Stimulated activated naive CD8-positive, alpha-beta T cell treated with anti-CD3 and anti-CD28 coated beads, Interleukin-15, amount 100 ng/mL, for 72 hours (primary cell): ENCODE measurements around the gene CDH11.

Experiments
- ATAC-seq: fragments of 150-1000 bp; cut with Tn5 transposase; 2 replicates; pipeline ENCODE4 v1.10.0; 2021; ENCODE audit warnings: mild to moderate bottlenecking, moderate library complexity
- DNase-seq, 2 donors: peaks; one replicate each; pipeline ENCODE4 v3.0.0; 2021 to 2022
- H3K27ac Mint-ChIP-seq, 2 donors: one replicate each; pipeline ENCODE4 v1.8.0; 2022; ENCODE audit warnings: mild to moderate bottlenecking in 2 of 2, mixed read lengths in 2 of 2, moderate library complexity in 2 of 2
- H3K27me3 Mint-ChIP-seq: one replicate; pipeline ENCODE4 v1.8.0; 2022; ENCODE audit warnings: mixed read lengths
- H3K4me1 Mint-ChIP-seq: one replicate; pipeline ENCODE4 v1.8.0; 2022; ENCODE audit warnings: mild to moderate bottlenecking, mixed read lengths
- H3K4me3 Mint-ChIP-seq, 2 donors: one replicate each; pipeline ENCODE4 v1.8.0; 2022; ENCODE audit warnings: mild to moderate bottlenecking in 2 of 2, mixed read lengths in 2 of 2, moderate library complexity in 1 of 2
- H3K9me3 Mint-ChIP-seq, 2 donors: one replicate each; pipeline ENCODE4 v1.8.0; 2022; ENCODE audit warnings: mixed read lengths in 2 of 2

The CDH11 gene

DNA sequence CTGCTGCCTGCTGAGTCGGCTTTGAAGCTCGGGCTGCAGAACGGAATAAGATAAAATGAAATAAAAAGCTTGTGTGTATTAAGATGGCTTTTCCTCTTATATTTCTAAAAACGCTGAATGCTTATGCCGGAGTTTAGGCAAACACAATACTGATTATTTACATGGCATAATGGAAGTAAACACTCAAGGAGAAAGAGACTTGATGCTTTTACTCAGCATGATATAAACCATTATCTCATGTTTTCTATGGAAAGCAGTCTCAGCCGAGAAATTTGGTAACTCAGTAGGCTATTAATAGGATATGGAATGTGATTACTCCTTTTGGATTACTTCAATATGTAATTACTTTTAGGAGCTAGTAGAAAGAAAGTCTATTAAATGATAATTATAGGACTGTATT lies 153.3 kb downstream of the CDH11 start:
- H3K4me3 Mint-ChIP-seq, result no peak overlapping the region
- no peak overlapping the region for H3K27ac Mint-ChIP-seq
- no peaks in the 10 kb centered on the region for H3K4me1 Mint-ChIP-seq
- H3K27me3 Mint-ChIP-seq, result no peaks in the 10 kb centered on the region
- ATAC-seq, result no peak
- no peaks in the 10 kb centered on the region for H3K9me3 Mint-ChIP-seq
- DNase-seq, result no peak

DNA sequence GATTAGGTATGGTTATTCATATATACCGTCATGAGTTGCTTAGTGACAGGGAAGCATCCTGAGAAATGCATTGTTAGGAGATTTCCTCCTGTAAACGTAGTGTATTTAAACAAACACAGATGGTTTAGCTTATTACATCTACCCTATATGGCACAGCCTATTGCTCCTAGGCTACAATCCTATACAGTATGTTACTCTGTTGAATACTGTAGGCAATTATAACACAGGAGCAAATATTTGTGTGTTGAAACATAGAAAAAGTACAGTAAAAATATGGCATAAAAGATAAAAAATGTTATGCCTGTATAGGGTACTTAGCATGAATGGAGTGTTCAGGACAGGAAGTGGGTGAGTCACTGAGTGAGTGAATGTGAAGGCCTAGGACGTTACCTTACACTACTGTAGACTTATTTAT lies 157.7 kb downstream of the CDH11 start:
- ATAC-seq (no peak), DNase-seq (no peak)
- Mint-ChIP-seq H3K4me3 (no peak overlapping the region), H3K9me3 (peaks cover 0 to 13% of the 10 kb centered on the region in 2 donors), H3K27ac (no peak overlapping the region), H3K27me3 (no peaks in the 10 kb centered on the region), H3K4me1 (no peaks in the 10 kb centered on the region)

DNA sequence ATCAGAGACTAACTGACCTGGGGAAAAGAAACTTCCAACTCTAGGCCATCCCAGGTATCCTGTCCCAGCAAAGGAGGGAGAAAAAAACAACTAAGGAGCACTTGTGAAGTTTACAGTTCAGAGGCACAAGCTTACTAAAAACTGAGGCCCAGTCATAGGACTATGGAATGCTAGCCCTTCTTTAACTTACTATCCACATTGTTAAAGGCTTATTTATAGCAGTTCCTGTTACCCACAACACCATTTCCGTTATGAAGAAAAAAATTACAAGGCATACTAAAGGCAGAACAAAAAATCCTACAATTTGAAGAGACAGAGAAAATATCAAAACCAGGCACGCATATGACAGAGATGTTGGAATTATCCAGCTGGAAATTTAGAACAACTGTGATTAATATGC lies 159.1 kb downstream of the CDH11 start:
- H3K9me3 Mint-ChIP-seq, result peaks cover 3 to 19% of the 10 kb centered on the region in 2 donors
- ATAC-seq, result no peak
- H3K4me3 Mint-ChIP-seq, result no peak overlapping the region
- H3K27ac Mint-ChIP-seq, result no peak overlapping the region
- H3K27me3 Mint-ChIP-seq, result no peaks in the 10 kb centered on the region
- no peaks in the 10 kb centered on the region for H3K4me1 Mint-ChIP-seq
- DNase-seq, result no peak

DNA sequence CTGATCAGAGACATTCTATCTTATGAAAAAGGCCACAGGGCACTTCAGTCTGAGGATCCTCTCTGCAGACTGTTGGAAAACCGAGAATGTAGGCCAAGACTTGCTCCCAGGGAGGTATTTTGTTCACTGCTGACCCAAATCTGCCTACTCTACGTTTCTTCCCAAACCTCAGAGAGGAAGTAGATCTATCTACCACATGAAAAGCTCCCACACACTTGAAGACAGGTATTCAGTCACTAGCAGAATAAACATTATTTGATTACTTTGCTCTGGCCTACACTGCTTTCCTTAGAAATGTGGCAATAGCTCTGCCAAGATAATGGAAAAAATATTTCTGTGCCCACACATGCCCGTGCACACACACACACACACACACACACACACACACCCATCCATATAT lies 164.6 kb downstream of the CDH11 start:
- H3K4me1 Mint-ChIP-seq, result no peaks in the 10 kb centered on the region
- DNase-seq (no peak), ATAC-seq (no peak)
- no peak overlapping the region for H3K4me3 Mint-ChIP-seq
- peaks cover 3 to 21% of the 10 kb centered on the region in 2 donors for H3K9me3 Mint-ChIP-seq
- H3K27me3 Mint-ChIP-seq, result no peaks in the 10 kb centered on the region
- no peak overlapping the region for H3K27ac Mint-ChIP-seq

DNA sequence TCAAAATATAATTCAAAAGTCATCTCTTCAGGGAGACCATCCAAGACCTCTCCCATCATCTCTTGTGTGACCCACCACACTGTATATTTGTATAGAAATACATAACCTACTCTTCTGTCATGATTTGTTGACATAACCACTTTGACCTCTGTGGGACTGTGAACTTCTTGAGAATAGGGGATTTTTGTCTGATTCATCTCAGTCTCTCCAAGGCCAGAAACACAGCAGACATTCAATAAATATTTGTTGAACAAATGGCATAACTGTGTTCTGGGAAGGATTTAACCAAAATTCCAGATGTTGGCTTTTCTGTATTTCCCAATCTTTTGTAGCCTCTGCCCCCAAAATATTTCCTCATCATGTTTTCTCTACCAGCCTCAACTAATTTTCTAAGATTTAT lies 169.7 kb downstream of the CDH11 start:
- H3K9me3 Mint-ChIP-seq, result peaks cover 8 to 23% of the 10 kb centered on the region in 2 donors
- H3K4me3 Mint-ChIP-seq, result no peak overlapping the region
- H3K27me3 Mint-ChIP-seq, result no peaks in the 10 kb centered on the region
- ATAC-seq (no peak), DNase-seq (no peak)
- no peaks in the 10 kb centered on the region for H3K4me1 Mint-ChIP-seq
- H3K27ac Mint-ChIP-seq, result no peak overlapping the region

DNA sequence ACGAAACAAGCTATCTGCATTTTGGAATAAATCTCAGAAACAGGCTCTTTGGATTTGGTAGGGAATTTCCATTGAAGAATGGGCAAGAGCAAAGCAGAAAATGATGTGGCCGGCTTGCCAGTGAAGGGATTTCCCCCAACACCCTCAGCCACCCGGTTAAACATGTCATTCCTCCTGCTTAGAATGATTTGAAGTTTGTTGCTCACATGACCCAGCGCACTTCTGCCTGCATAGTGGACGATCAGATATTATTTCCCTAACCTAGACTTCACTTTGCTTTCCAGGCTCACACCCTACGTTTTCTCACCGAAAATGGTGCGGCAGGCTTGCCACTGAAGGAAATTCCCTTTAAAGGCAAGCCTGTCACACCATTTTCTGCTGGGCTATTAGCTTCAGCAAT lies 170.7 kb downstream of the CDH11 start:
- ATAC-seq (no peak), DNase-seq (no peak)
- no peak overlapping the region for H3K27ac Mint-ChIP-seq
- H3K4me3 Mint-ChIP-seq, result no peak overlapping the region
- H3K4me1 Mint-ChIP-seq, result no peaks in the 10 kb centered on the region
- peaks cover 8 to 23% of the 10 kb centered on the region in 2 donors for H3K9me3 Mint-ChIP-seq
- no peaks in the 10 kb centered on the region for H3K27me3 Mint-ChIP-seq

DNA sequence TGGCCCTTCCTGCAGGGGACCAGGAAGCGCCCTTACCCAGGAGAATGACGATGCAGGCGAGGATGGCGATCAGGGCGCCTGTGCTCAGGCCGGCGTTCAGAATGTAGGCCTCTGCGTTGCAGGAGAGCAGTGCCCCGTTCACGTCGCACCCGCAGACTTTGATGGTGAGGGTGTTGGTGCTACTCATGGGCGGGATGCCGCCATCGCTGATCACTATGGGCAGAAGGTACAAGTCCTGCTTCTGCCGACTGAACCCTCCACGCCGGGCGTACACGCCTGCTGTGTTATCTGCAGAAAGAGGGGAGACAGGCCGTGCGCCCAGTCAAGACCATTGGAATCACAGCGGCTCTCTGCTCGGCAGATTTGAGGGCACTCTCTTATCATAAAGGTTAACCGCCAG lies 171.1 kb downstream of the CDH11 start:
- ATAC-seq (no peak), DNase-seq (no peak)
- Mint-ChIP-seq H3K27me3 (no peaks in the 10 kb centered on the region), H3K9me3 (peaks cover 8 to 23% of the 10 kb centered on the region in 2 donors), H3K27ac (no peak overlapping the region), H3K4me1 (no peaks in the 10 kb centered on the region), H3K4me3 (no peak overlapping the region)

DNA sequence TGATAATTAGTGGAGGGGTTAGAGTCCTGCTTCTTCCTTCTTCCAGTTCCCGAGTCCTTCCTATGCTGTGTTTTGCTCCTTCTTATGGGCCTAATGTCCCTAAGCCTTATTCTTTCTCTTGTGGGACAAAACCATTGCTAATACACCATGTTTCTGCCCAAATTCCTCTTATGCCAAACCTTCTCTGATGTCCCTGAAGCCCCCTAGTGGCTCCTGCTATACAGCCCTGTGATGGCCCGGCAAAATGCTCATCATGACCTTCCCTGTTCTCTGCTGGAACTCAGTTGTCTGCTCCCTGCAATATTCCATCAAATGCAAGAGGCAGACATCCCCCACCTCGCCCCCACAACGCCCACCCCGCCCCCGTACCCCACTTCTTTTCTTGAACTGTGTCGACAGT lies 171.6 kb downstream of the CDH11 start:
- DNase-seq (no peak), ATAC-seq (no peak)
- Mint-ChIP-seq H3K27me3 (no peaks in the 10 kb centered on the region), H3K4me3 (no peak overlapping the region), H3K27ac (peak overlapping the region in 1 of 2 donors; percentile 9), H3K9me3 (peaks cover 8 to 23% of the 10 kb centered on the region in 2 donors), H3K4me1 (no peaks in the 10 kb centered on the region)

DNA sequence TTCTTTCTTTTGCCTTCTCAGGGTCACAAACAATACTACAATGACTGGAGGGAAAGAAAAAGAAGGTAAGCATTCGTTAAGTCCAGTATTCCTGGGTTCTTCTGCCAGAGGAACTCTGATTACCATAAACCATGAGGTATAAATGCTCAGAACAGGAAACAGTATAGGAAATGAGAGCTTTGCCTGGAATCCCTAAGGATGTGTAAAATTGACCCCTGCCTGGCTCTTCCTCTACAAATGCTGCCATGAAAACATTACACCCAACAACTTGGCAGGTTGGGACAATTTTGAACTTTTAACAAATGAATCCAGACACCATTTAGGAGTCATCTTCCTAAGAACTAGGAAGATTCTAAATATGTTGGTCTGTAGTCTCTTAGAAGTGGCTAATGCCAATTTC lies 173.8 kb downstream of the CDH11 start:
- Mint-ChIP-seq H3K27ac (no peak overlapping the region), H3K4me3 (no peak overlapping the region), H3K4me1 (no peaks in the 10 kb centered on the region), H3K27me3 (no peaks in the 10 kb centered on the region), H3K9me3 (peaks cover 24 to 43% of the 10 kb centered on the region in 2 donors)
- DNase-seq (no peak), ATAC-seq (no peak)

DNA sequence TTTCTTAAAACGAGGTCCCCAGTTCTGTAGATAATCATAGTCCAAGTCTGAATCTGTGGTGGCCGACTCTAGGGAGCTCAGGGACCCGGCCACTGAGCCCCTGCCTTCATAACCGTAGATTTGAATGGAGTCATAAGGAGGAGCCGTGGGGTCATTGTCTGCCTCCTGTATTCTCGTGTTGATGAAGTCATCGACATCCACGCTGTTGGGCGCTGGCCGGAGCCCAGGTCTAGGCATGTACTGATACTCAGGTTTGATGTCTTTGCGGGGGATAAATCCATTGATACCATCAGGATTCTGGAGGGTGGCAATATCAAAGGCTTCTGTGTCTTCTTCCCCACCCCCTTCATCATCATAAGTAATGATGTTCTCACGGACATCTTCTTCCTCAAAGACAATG lies 174.2 kb downstream of the CDH11 start:
- Mint-ChIP-seq H3K4me1 (no peaks in the 10 kb centered on the region), H3K27me3 (no peaks in the 10 kb centered on the region), H3K9me3 (peaks cover 24 to 44% of the 10 kb centered on the region in 2 donors), H3K4me3 (no peak overlapping the region), H3K27ac (no peak overlapping the region)
- no peak for ATAC-seq
- no peak for DNase-seq

DNA sequence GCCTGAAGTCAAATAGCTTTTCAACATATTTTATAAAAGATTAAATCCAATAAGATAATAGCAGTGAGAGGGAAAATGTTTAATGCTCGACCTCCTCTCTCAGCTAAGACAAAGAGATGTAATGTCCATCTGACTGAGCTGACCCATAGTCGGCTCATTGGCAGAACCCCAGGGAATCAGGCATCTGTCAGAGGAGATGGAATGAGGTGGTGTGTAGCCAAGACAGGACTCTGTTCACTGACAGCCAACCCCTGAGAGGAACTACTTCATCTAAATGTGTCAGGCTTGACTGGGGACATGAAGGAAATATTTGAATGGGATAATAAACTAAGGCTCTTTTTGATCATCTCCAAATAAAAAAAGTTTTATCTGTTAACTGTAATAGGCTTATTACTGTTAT lies 188.0 kb downstream of the CDH11 start:
- no peaks in the 10 kb centered on the region for H3K4me1 Mint-ChIP-seq
- DNase-seq (no peak), ATAC-seq (no peak)
- H3K27me3 Mint-ChIP-seq, result no peaks in the 10 kb centered on the region
- peaks cover 11 to 15% of the 10 kb centered on the region in 2 donors for H3K9me3 Mint-ChIP-seq
- H3K27ac Mint-ChIP-seq, result no peak overlapping the region
- H3K4me3 Mint-ChIP-seq, result no peak overlapping the region

DNA sequence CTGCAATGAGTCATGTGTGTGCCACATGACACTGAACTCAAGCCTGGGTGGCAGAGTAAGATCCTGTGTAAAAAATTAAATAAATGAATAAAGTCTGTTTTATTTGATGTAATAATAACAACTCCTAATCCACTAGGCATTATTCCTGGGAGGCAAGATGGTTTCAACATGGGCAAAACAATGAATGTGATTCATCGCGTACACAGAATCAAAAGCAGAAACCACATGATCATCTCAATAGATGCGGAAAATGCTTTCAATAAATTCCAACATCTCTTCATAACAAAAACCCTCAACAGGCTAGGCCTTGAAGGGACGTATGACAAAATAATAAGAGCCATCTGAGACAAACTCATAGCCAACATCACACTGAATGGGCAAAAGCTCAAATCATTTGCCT lies 195.4 kb downstream of the CDH11 start:
- DNase-seq, result no peak
- no peak overlapping the region for H3K4me3 Mint-ChIP-seq
- H3K9me3 Mint-ChIP-seq, result peaks cover 14 to 26% of the 10 kb centered on the region in 2 donors
- ATAC-seq, result no peak
- no peak overlapping the region for H3K27ac Mint-ChIP-seq
- H3K27me3 Mint-ChIP-seq, result no peaks in the 10 kb centered on the region
- no peaks in the 10 kb centered on the region for H3K4me1 Mint-ChIP-seq

DNA sequence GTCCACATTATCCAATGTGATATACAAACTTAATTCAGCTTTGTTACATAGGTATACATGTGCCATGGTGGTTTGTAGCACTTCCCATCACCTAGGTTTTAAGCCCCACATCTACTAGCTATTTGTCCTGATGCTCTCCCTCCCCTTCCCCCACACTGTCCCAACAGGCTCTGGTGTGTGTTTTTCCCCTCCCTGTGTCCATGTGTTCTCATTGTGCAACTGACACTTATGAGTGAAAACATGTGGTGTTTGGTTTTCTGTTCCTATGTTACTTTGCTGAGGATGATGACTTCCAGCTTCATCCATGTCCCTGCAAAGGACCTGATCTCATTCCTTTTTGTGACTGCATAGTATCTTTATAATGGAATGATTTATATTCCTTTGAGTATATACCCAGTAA lies 196.7 kb downstream of the CDH11 start:
- no peak overlapping the region for H3K27ac Mint-ChIP-seq
- no peaks in the 10 kb centered on the region for H3K4me1 Mint-ChIP-seq
- H3K4me3 Mint-ChIP-seq, result no peak overlapping the region
- H3K9me3 Mint-ChIP-seq, result peaks cover 14 to 26% of the 10 kb centered on the region in 2 donors
- ATAC-seq (no peak), DNase-seq (no peak)
- no peaks in the 10 kb centered on the region for H3K27me3 Mint-ChIP-seq

DNA sequence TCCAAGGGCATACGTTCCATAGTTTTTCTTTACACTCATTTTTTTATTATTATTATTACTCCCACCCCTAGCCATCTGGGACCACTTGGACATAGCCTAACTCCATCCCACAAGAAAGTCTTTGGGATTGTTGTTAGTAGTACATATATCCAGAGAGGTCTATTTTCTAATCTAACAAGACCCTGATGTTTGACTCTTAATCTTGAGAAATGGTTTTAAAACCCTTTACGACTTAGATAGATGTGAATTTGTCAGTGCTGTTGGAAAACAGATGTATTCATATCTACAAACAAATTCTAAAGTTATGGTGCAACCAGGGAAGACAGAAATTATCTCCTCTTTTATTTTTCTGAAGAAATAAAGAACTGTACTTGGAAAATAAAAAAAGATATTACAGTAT lies 197.8 kb downstream of the CDH11 start:
- Mint-ChIP-seq H3K9me3 (peaks cover 7 to 21% of the 10 kb centered on the region in 2 donors), H3K4me1 (no peaks in the 10 kb centered on the region), H3K4me3 (no peak overlapping the region), H3K27me3 (no peaks in the 10 kb centered on the region), H3K27ac (no peak overlapping the region)
- ATAC-seq (no peak), DNase-seq (no peak)

DNA sequence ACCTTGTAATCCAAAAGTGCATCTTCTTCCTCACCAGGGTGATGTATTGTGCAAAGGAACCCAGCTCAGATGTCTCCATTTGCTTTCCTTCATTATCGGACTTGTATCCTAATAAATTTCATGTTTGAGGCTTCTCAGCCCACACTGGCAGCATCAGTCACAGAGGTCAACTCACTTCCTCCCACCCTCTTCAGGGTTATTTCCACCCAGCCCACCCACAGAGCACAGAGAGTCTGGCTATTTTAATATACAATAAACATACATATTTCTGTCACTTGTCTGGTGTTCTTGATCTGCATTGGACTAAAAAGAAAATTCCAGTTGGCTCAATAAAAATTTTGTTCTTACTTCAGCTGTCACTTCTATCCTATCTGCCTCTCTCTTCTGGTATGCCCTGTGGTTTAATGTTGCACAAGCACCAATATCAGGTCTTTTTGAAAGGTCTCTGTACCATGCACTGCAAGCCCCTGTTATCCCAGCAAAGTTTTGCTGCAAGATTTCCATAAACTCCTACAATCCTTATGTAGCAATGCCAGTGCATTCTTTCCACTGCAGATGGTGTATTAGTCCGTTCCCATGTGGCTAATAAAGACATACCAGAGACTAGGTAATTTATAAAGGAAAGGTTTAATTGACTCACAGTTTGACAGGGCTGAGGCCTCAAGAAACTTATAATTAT lies 201.8 kb downstream of the CDH11 start:
- no peaks in the 10 kb centered on the region for H3K4me1 Mint-ChIP-seq
- H3K27ac Mint-ChIP-seq, result no peak overlapping the region
- no peak for ATAC-seq
- DNase-seq, result no peak
- no peak overlapping the region for H3K4me3 Mint-ChIP-seq
- peaks cover 17 to 19% of the 10 kb centered on the region in 2 donors for H3K9me3 Mint-ChIP-seq
- no peaks in the 10 kb centered on the region for H3K27me3 Mint-ChIP-seq

DNA sequence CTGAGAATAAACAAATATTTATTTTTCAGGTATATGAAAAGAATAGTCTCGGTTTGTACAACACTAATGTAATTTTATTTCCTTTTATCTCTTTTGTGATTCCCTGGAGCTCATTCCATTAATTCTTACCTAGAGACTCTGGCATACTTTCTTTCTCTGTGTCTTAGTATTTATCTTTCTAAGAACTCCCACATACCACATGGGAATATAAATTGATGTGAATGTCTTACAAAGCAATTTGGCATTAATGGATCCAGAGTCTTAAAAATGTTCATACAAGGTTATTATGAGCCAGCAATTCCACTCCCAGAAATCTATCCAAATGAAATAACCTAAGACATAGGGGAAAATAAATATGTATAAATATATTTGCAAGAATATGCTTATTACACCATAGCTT lies 202.7 kb downstream of the CDH11 start:
- DNase-seq, result no peak

DNA sequence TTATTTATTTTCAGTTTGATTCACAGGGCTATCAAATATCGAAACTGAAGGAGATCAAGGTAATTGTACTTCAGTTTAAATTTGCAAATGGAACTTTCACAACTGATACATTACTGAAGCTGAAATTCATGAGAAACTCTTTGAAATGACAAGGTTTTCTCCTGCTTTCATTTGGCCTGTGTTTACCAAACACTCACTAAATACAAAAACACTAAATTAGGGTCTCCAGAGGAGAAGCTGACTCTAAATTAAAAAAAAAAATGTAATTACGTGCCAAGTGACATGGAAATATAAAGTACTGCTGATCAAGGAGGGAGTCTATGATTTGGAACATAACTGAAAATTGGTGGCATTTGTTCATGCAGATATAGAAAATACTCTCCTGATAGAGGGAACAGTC lies 205.8 kb downstream of the CDH11 start:
- H3K4me3 Mint-ChIP-seq, result no peak overlapping the region
- H3K27ac Mint-ChIP-seq, result no peak overlapping the region
- DNase-seq, result no peak
- no peaks in the 10 kb centered on the region for H3K4me1 Mint-ChIP-seq
- no peaks in the 10 kb centered on the region for H3K27me3 Mint-ChIP-seq
- ATAC-seq, result no peak
- H3K9me3 Mint-ChIP-seq, result peaks cover 16 to 19% of the 10 kb centered on the region in 2 donors

More for the DNA sequence above, 202.7 kb downstream of the CDH11 start:
- Mint-ChIP-seq H3K27me3 (no peaks in the 10 kb centered on the region), H3K27ac (no peak overlapping the region), H3K4me3 (no peak overlapping the region), H3K4me1 (no peaks in the 10 kb centered on the region), H3K9me3 (peaks cover 17 to 19% of the 10 kb centered on the region in 2 donors)
- no peak for ATAC-seq
